Measurements from ENCODE around the gene PTGDS. TPM values are rescaled to one million over a fixed set of nuclear protein-coding genes. Genes with fewer than 3 reads are reported as not detected.

The PTGDS gene
- total and polyA plus RNA-seq, 2 donors from 2014 or later = 236 to 709 TPM

- H3K4me3 ChIP-seq (ENCODE audit: low read length in 3 of 3) = no peak overlapping the region
- peaks cover 0 to 4% (median 0%) of the 10 kb centered on the region in 3 donors for H3K4me1 ChIP-seq (ENCODE audit: control insufficient read depth in 2 of 3, insufficient read depth in 2 of 3, low read depth in 1 of 3, low read length in 3 of 3)
- no peak for TF ChIP-seq CTCF (IDR thresholded peaks at IDR 0.05; ENCODE audit: borderline replicate concordance, extremely low read depth, insufficient read depth)
- no peaks in the 10 kb centered on the region for H3K9me3 ChIP-seq (ENCODE audit: control insufficient read depth in 2 of 3, insufficient read depth in 1 of 3, low read length in 3 of 3)
- no peaks in the 10 kb centered on the region for H3K36me3 ChIP-seq (ENCODE audit: control insufficient read depth in 2 of 3, insufficient read depth in 3 of 3, low read length in 3 of 3)
- DNase-seq (peak in 1 of 5 donors; percentile 42), FAIRE-seq (no peak)
- H3K9ac ChIP-seq (ENCODE audit: low read length in 3 of 3) = no peak overlapping the region
- H3K27ac ChIP-seq (ENCODE audit: low read depth in 2 of 2, low read length in 2 of 2) = no peak overlapping the region
- H3K27me3 ChIP-seq (ENCODE audit: control insufficient read depth, insufficient read depth, low read length) = no peaks in the 10 kb centered on the region
- intact Hi-C loops (cut with DNase I) = no loop called here
These were observed 30.0 kb downstream of the PTGDS start for GRCh38 chr9:137007108-137007815.

- TF ChIP-seq CTCF (IDR thresholded peaks at IDR 0.05; ENCODE audit: borderline replicate concordance, extremely low read depth, insufficient read depth) = no peak
- no peak overlapping the region for H3K4me3 ChIP-seq (ENCODE audit: low read length in 3 of 3)
- DNase-seq = peak in 4 of 5 donors; percentile 46 to 76 (median 70)
- peaks cover 0 to 4% (median 0%) of the 10 kb centered on the region in 3 donors for H3K4me1 ChIP-seq (ENCODE audit: control insufficient read depth in 2 of 3, insufficient read depth in 2 of 3, low read depth in 1 of 3, low read length in 3 of 3)
- H3K9ac ChIP-seq (ENCODE audit: low read length in 3 of 3) = no peak overlapping the region
- FAIRE-seq = no peak
- no peak overlapping the region for H3K27ac ChIP-seq (ENCODE audit: low read depth in 2 of 2, low read length in 2 of 2)
- no peaks in the 10 kb centered on the region for H3K27me3 ChIP-seq (ENCODE audit: control insufficient read depth, insufficient read depth, low read length)
- H3K9me3 ChIP-seq (ENCODE audit: control insufficient read depth in 2 of 3, insufficient read depth in 1 of 3, low read length in 3 of 3) = no peaks in the 10 kb centered on the region
- intact Hi-C loops (cut with DNase I) = no loop called here
- no peaks in the 10 kb centered on the region for H3K36me3 ChIP-seq (ENCODE audit: control insufficient read depth in 2 of 3, insufficient read depth in 3 of 3, low read length in 3 of 3)
These were observed 30.5 kb downstream of the PTGDS start for GRCh38 chr9:137007816-137008270.

GRCh38 chr9:137008312-137008711 lies 31.0 kb downstream of the PTGDS start:
- no peak for TF ChIP-seq CTCF (IDR thresholded peaks at IDR 0.05; ENCODE audit: borderline replicate concordance, extremely low read depth, insufficient read depth)
- Histone ChIP-seq H3K27me3 (ENCODE audit: control insufficient read depth, insufficient read depth, low read length) (no peaks in the 10 kb centered on the region), H3K4me3 (ENCODE audit: low read length in 3 of 3) (no peak overlapping the region), H3K4me1 (ENCODE audit: control insufficient read depth in 2 of 3, insufficient read depth in 2 of 3, low read depth in 1 of 3, low read length in 3 of 3) (peaks cover 0 to 4% (median 0%) of the 10 kb centered on the region in 3 donors), H3K36me3 (ENCODE audit: control insufficient read depth in 2 of 3, insufficient read depth in 3 of 3, low read length in 3 of 3) (no peaks in the 10 kb centered on the region), H3K9ac (ENCODE audit: low read length in 3 of 3) (no peak overlapping the region), H3K9me3 (ENCODE audit: control insufficient read depth in 2 of 3, insufficient read depth in 1 of 3, low read length in 3 of 3) (no peaks in the 10 kb centered on the region), H3K27ac (ENCODE audit: low read depth in 2 of 2, low read length in 2 of 2) (no peak overlapping the region)
- intact Hi-C loops (cut with DNase I) = no loop called here
- DNase-seq (no peak), FAIRE-seq (no peak)

All from kidney (tissue), 14 donors.